HCT116 (cell line): Measurements from ENCODE around the gene SART1. TPM values are rescaled to one million over a fixed set of nuclear protein-coding genes. Genes with fewer than 3 reads are reported as not detected.

Experiments used
- ATAC-seq: fragments of 200-7000 bp; cut with Tn5 transposase; 2 replicates; pipeline ENCODE4 v1.9.1; 2020; ENCODE audit warnings: mild to moderate bottlenecking, moderate library complexity
- BruUV-seq: library from RNA; stranded (reverse); fragments of 400-500 nt; replicated peaks from 2 replicates; lab custom pipeline; 2021; lab: Mats Ljungman, UMichigan
- CTCF ChIA-PET: fragments of 300-600 bp; sonication (Branson Sonifier 250); formaldehyde crosslinking; loops from one replicate; lab custom pipeline; 2021; ENCODE audit warnings: antibody characterized with exemption; lab: Charles Lee
- POLR2A ChIA-PET: fragments of 300-600, 350-600 bp; sonication (Branson Sonifier 250); formaldehyde crosslinking; loops from one replicate; lab custom pipeline; 2021; ENCODE audit warnings: antibody characterized with exemption; lab: Charles Lee
- RAD21 ChIA-PET, 2 experiments: fragments of 300-600 bp; sonication (Branson Sonifier 250); formaldehyde crosslinking; loops; one replicate each; lab custom pipeline; 2023; ENCODE audit warnings: low total read pairs in 2 of 2; ENCODE audit not compliant: uncharacterized antibody in 2 of 2, unreplicated experiment in 2 of 2, low non-redundant PET in 1 of 2; lab: Charles Lee
- DNase-seq: peaks from one replicate; pipeline ENCODE4 v3.0.0-alpha.2; 2010; ENCODE audit warnings: low read depth, low spot score
- H2AFZ ChIP-seq: fragments of 200-600 bp; shearing (Covaris generic), sonication (generic); 2 replicates; pipeline ENCODE4 v1.6.1; 2017; ENCODE audit warnings: low read depth, mixed run types, mixed read lengths, antibody characterized with exemption, low read length; ENCODE audit not compliant: poor library complexity, severe bottlenecking
- H3K27ac ChIP-seq: 2 replicates; pipeline ENCODE4 v1.5.1; 2012; ENCODE audit warnings: low read depth, low read length
- H3K27me3 ChIP-seq: fragments of 200-600 bp; sonication (generic); 2 replicates; pipeline ENCODE4 v1.6.1; 2016; ENCODE audit warnings: mixed run types, low read length, mixed read lengths; ENCODE audit not compliant: insufficient read depth
- H3K36me3 ChIP-seq, 2 experiments: fragments of 200-500 bp in 1 of 2; fragments of 200-600 bp in 1 of 2; sonication (Bioruptor generic) in 1 of 2; sonication (generic) in 1 of 2; 2 replicates each; pipeline versions ENCODE4 v1.5.1 to v1.6.1; 2014 to 2016; ENCODE audit warnings: low read length in 2 of 2, inconsistent platforms in 1 of 2, mixed read lengths in 1 of 2, mixed run types in 1 of 2; ENCODE audit not compliant: insufficient read depth in 2 of 2, control insufficient read depth in 1 of 2
- H3K4me1 ChIP-seq, 2 experiments: fragments of 200-600 bp in 1 of 2; sonication (generic) in 1 of 2; 2 replicates each; pipeline versions ENCODE4 v1.5.1 to v1.6.1; 2012 to 2017; ENCODE audit warnings: low read length in 2 of 2, inconsistent platforms in 1 of 2, mild to moderate bottlenecking in 1 of 2, mixed read lengths in 1 of 2, mixed run types in 1 of 2, moderate library complexity in 1 of 2; ENCODE audit not compliant: insufficient read depth in 2 of 2, control insufficient read depth in 1 of 2
- H3K4me2 ChIP-seq: fragments of 200-600 bp; sonication (generic); 2 replicates; pipeline ENCODE4 v1.6.1; 2017; ENCODE audit warnings: mixed run types, low read length, mixed read lengths
- H3K4me3 ChIP-seq, 2 experiments: fragments of 200-600 bp in 1 of 2; sonication (generic) in 1 of 2; replicated peaks in 1 of 2; 2 replicates each; pipeline ENCODE4 v1.5.1; 2011 to 2016; ENCODE audit warnings: low read length in 2 of 2, control low read depth in 1 of 2, low read depth in 1 of 2, mild to moderate bottlenecking in 1 of 2, mixed read lengths in 1 of 2, mixed run types in 1 of 2
- H3K79me2 ChIP-seq: fragments of 200-600 bp; sonication (generic); 2 replicates; pipeline ENCODE4 v1.6.1; 2017; ENCODE audit warnings: mild to moderate bottlenecking, mixed run types, low read length, moderate library complexity, mixed read lengths; ENCODE audit not compliant: insufficient read depth
- H3K9ac ChIP-seq: fragments of 200-600 bp; sonication (generic); 2 replicates; pipeline ENCODE4 v1.6.1; 2016; ENCODE audit warnings: low read length, mixed read lengths
- H3K9me2 ChIP-seq: fragments of 200-600 bp; sonication (generic), shearing (Covaris generic); 2 replicates; pipeline ENCODE4 v1.6.1; 2017; ENCODE audit warnings: mixed run types, mild to moderate bottlenecking, moderate library complexity; ENCODE audit not compliant: insufficient read depth
- H3K9me3 ChIP-seq, 2 experiments: fragments of 200-500 bp in 1 of 2; fragments of 200-600 bp in 1 of 2; sonication (Bioruptor generic) in 1 of 2; sonication (generic) in 1 of 2; 2 replicates each; pipeline ENCODE4 v1.6.1; 2014 to 2017; ENCODE audit warnings: low read length in 2 of 2, mixed read lengths in 2 of 2, inconsistent platforms in 1 of 2, low read depth in 1 of 2, mild to moderate bottlenecking in 1 of 2, mixed run types in 1 of 2, moderate library complexity in 1 of 2; ENCODE audit not compliant: control insufficient read depth in 1 of 2, insufficient read depth in 1 of 2
- H4K20me1 ChIP-seq: fragments of 200-600 bp; sonication (generic), shearing (Covaris generic); 2 replicates; pipeline ENCODE4 v1.6.1; 2017; ENCODE audit warnings: mixed run types, mild to moderate bottlenecking, moderate library complexity; ENCODE audit not compliant: insufficient read depth
- CBX3 ChIP-seq: IDR thresholded peaks from 2 replicates; pipeline ENCODE4 v1.6.1; 2012; ENCODE audit warnings: low read depth
- ELF1 ChIP-seq: IDR thresholded peaks from 2 replicates; pipeline ENCODE4 v1.6.1; 2012; ENCODE audit warnings: low read depth, borderline replicate concordance
- EZH2 ChIP-seq: fragments of 200-600 bp; sonication (generic); IDR thresholded peaks from 2 replicates; pipeline ENCODE4 v1.6.1; 2017; ENCODE audit warnings: antibody characterized with exemption, mixed run types
- EZH2phosphoT487 ChIP-seq: fragments of 200-600 bp; IDR thresholded peaks from 2 replicates; pipeline ENCODE4 v1.6.1; 2018; ENCODE audit warnings: antibody characterized with exemption, borderline replicate concordance
- RAD21 ChIP-seq: IDR thresholded peaks from 2 replicates; pipeline ENCODE4 v1.6.1; 2012; ENCODE audit warnings: low read depth, mild to moderate bottlenecking
- SIN3A ChIP-seq: IDR thresholded peaks from 2 replicates; pipeline ENCODE4 v1.6.1; 2012; ENCODE audit warnings: low read depth
- YY1 ChIP-seq: IDR thresholded peaks from 2 replicates; pipeline ENCODE4 v1.6.1; 2011; ENCODE audit warnings: low read length, low read depth, moderate library complexity, mild to moderate bottlenecking; ENCODE audit not compliant: insufficient replicate concordance; ENCODE audit errors: extremely low read depth
- ZFX ChIP-seq: fragments of 450-650 bp; IDR thresholded peaks from 2 replicates; pipeline ENCODE4 v1.6.1; 2017
- ZNF274 ChIP-seq: fragments of 200-500 bp; sonication (Bioruptor generic); IDR thresholded peaks from 2 replicates; pipeline ENCODE4 v1.6.1; 2014; ENCODE audit warnings: mild to moderate bottlenecking, low read depth, low read length, inconsistent platforms
- intact Hi-C: fragments of 100-400 bp; cut with micrococcal nuclease; formaldehyde crosslinking; loops from 2 replicates; pipeline ENCODE4 v1.10.0; 2022
- total RNA-seq: library from RNA; stranded (reverse); gene quantifications from one replicate; pipeline ENCODE4 v1.2.1, GENCODE V29; 2021; ENCODE audit not compliant: unreplicated experiment
- TF ChIP-seq, protein P1 (sequence below): IDR thresholded peaks from 2 replicates; pipeline ENCODE4 v1.6.1; 2012
- TF ChIP-seq, protein P2 (sequence below): IDR thresholded peaks from 2 replicates; pipeline ENCODE4 v1.6.1; 2011; ENCODE audit warnings: mild to moderate bottlenecking, low read length, moderate library complexity; ENCODE audit not compliant: insufficient replicate concordance; ENCODE audit errors: extremely low read depth
- TF ChIP-seq, protein P3 (sequence below), 3 experiments: fragments of 200-600 bp in 1 of 3; sonication (generic) in 1 of 3; IDR thresholded peaks in 2 of 3; conservative IDR thresholded peaks in 1 of 3; 2 replicates each; pipeline ENCODE4 v1.5.1; 2012 to 2017; ENCODE audit warnings: low read depth in 2 of 3, low read length in 2 of 3, antibody characterized with exemption in 1 of 3, borderline replicate concordance in 1 of 3, control low read depth in 1 of 3, mild to moderate bottlenecking in 1 of 3, mixed read lengths in 1 of 3, mixed run types in 1 of 3, moderate library complexity in 1 of 3; ENCODE audit not compliant: insufficient read depth in 1 of 3
- TF ChIP-seq, protein P4 (sequence below): IDR thresholded peaks from 2 replicates; pipeline ENCODE4 v1.6.1; 2012
- TF ChIP-seq, protein P5 (sequence below): IDR thresholded peaks from 2 replicates; pipeline ENCODE4 v1.6.1; 2012; ENCODE audit warnings: low read depth

SART1 gene
- total RNA-seq, 1 experiment from 2014 or later, result 47.9 TPM

DNA sequence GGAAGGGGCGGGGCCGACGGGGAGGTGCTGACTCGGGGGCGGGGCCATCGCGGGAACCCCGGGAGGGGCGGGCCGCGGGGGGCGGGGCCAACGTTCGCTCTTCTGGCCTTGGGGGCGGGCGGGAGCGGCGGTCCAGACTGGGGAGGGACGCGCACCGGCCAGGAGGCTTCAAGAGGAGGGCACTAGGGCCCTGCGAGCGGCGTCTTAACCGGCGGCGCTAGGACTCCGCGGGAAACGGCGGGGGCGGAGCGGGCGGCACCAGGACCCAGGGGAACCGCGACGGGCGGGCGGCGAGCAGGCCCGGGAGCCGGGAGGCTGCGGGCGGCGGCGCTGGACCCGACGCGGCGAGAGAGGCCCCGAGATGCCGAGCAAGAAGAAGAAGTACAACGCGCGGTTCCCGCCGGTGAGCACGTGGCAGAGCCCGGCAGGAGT, 42.4 kb upstream of the SART1 start, which contains the start of gene DRAP1 (continued):
- TF ChIP-seq, protein P1, sequence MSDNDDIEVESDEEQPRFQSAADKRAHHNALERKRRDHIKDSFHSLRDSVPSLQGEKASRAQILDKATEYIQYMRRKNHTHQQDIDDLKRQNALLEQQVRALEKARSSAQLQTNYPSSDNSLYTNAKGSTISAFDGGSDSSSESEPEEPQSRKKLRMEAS, result no peak

DNA sequence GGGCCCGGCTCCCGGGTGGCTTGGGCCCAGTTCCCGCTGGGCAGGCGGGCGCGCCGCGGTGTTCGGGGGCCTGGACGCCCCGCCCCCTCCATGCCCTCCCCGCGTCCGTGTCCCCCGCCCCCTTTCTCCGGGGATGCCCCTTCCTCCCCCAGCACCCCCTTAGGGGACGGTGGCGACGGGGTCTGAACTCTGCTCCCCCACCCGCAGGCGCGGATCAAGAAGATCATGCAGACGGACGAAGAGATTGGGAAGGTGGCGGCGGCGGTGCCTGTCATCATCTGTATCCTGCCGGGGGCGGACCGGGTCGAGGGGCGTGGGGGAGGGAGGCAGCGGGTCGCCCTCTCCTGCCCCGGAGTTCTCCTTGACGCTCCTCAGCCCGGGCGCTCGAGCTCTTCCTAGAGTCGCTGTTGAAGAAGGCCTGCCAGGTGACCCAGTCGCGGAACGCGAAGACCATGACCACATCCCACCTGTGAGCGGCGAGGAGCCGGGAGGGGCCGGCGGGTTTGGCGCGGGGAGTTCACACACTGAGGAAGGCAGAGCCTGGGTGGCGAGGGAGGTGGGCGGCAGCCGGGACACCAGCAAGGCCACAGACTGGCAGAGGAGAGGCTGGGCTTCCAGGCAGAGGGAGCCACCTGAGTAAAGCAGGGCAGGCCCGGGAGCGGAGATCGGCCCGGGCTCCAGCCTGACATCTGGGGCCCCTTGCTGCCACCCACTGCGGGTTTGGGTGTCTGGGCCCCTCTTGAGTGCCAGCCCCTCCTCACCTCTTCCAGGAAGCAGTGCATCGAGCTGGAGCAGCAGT, 41.8 kb upstream of the SART1 start:
- peaks cover 44% of the 10 kb centered on the region for H3K79me2 ChIP-seq
- peaks cover 5 to 27% of the 10 kb centered on the region in 2 experiments; a peak in 3 of 4 replicates for H3K36me3 ChIP-seq
- no peak overlapping the region for H2AFZ ChIP-seq
- ChIA-PET RAD21 (no interaction called here), CTCF (interaction anchor here (1.2 kb wide), 1 partner anchor 31 kb away, joined by 4 read pairs; the partner anchor contains the start of gene FIBP), POLR2A (interaction anchor here (0.6 kb wide), 1 partner anchor 29 kb away, joined by 3 read pairs; the partner anchor contains the start of gene CCDC85B)
- H3K4me2 ChIP-seq, result peak overlapping the region; percentile 96
- no peaks in the 10 kb centered on the region for H3K27me3 ChIP-seq
- no TSS peak for BruUV-seq
- no peak for DNase-seq
- no peaks in the 10 kb centered on the region for H3K9me3 ChIP-seq
- H3K9me2 ChIP-seq, result no peaks in the 10 kb centered on the region
- no peaks in the 10 kb centered on the region for H4K20me1 ChIP-seq
- peak overlapping the region; percentile 71 for H3K27ac ChIP-seq
- intact Hi-C loops, result no loop called here
- H3K9ac ChIP-seq, result peak overlapping the region; percentile 80
- peak; percentile 24 for ATAC-seq
- H3K4me1 ChIP-seq, result peaks cover 35 to 47% of the 10 kb centered on the region in 2 experiments
- H3K4me3 ChIP-seq, result peak overlapping the region; percentile 74 to 94
- TF ChIP-seq ZFX (no peak; the same call in 1 of the 2 replicates), ELF1 (no peak), EZH2 (no peak), ZNF274 (no peak), CBX3 (no peak), SIN3A (no peak), EZH2phosphoT487 (no peak), RAD21 (no peak), YY1 (no peak)
- TF ChIP-seq, protein P1, result no peak
- TF ChIP-seq, protein P2, sequence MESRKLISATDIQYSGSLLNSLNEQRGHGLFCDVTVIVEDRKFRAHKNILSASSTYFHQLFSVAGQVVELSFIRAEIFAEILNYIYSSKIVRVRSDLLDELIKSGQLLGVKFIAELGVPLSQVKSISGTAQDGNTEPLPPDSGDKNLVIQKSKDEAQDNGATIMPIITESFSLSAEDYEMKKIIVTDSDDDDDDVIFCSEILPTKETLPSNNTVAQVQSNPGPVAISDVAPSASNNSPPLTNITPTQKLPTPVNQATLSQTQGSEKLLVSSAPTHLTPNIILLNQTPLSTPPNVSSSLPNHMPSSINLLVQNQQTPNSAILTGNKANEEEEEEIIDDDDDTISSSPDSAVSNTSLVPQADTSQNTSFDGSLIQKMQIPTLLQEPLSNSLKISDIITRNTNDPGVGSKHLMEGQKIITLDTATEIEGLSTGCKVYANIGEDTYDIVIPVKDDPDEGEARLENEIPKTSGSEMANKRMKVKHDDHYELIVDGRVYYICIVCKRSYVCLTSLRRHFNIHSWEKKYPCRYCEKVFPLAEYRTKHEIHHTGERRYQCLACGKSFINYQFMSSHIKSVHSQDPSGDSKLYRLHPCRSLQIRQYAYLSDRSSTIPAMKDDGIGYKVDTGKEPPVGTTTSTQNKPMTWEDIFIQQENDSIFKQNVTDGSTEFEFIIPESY, result no peak
- TF ChIP-seq, protein P3, sequence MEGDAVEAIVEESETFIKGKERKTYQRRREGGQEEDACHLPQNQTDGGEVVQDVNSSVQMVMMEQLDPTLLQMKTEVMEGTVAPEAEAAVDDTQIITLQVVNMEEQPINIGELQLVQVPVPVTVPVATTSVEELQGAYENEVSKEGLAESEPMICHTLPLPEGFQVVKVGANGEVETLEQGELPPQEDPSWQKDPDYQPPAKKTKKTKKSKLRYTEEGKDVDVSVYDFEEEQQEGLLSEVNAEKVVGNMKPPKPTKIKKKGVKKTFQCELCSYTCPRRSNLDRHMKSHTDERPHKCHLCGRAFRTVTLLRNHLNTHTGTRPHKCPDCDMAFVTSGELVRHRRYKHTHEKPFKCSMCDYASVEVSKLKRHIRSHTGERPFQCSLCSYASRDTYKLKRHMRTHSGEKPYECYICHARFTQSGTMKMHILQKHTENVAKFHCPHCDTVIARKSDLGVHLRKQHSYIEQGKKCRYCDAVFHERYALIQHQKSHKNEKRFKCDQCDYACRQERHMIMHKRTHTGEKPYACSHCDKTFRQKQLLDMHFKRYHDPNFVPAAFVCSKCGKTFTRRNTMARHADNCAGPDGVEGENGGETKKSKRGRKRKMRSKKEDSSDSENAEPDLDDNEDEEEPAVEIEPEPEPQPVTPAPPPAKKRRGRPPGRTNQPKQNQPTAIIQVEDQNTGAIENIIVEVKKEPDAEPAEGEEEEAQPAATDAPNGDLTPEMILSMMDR (IDR thresholded peaks at IDR 0.05 in 2 of 3, conservative IDR thresholded peaks at IDR 0.05 in 1 of 3; ENCODE audit: borderline replicate concordance in 1 of 3, insufficient read depth in 1 of 3, low read depth in 2 of 3, low read length in 2 of 3), result no peak
- TF ChIP-seq, protein P4, sequence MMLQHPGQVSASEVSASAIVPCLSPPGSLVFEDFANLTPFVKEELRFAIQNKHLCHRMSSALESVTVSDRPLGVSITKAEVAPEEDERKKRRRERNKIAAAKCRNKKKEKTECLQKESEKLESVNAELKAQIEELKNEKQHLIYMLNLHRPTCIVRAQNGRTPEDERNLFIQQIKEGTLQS, result no peak
- TF ChIP-seq, protein P5, sequence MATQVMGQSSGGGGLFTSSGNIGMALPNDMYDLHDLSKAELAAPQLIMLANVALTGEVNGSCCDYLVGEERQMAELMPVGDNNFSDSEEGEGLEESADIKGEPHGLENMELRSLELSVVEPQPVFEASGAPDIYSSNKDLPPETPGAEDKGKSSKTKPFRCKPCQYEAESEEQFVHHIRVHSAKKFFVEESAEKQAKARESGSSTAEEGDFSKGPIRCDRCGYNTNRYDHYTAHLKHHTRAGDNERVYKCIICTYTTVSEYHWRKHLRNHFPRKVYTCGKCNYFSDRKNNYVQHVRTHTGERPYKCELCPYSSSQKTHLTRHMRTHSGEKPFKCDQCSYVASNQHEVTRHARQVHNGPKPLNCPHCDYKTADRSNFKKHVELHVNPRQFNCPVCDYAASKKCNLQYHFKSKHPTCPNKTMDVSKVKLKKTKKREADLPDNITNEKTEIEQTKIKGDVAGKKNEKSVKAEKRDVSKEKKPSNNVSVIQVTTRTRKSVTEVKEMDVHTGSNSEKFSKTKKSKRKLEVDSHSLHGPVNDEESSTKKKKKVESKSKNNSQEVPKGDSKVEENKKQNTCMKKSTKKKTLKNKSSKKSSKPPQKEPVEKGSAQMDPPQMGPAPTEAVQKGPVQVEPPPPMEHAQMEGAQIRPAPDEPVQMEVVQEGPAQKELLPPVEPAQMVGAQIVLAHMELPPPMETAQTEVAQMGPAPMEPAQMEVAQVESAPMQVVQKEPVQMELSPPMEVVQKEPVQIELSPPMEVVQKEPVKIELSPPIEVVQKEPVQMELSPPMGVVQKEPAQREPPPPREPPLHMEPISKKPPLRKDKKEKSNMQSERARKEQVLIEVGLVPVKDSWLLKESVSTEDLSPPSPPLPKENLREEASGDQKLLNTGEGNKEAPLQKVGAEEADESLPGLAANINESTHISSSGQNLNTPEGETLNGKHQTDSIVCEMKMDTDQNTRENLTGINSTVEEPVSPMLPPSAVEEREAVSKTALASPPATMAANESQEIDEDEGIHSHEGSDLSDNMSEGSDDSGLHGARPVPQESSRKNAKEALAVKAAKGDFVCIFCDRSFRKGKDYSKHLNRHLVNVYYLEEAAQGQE, result no peak
